Progenitor cell of endocrine pancreas (in vitro differentiated cells): ENCODE measurements around the gene ATG13. TPM values are rescaled to one million over a fixed set of nuclear protein-coding genes. Genes with fewer than 3 reads are reported as not detected.

Experiments used
- DNase-seq: peaks from one replicate; pipeline ENCODE4 v3.0.0; 2021; ENCODE audit warnings: low spot score; ENCODE audit not compliant: unreplicated experiment
- H3K27ac Mint-ChIP-seq: 2 replicates; pipeline ENCODE4 v1.8.0; 2021; ENCODE audit warnings: mild to moderate bottlenecking, moderate library complexity, mixed read lengths
- H3K27me3 Mint-ChIP-seq: 2 replicates; pipeline ENCODE4 v1.8.0; 2021; ENCODE audit warnings: mixed read lengths
- H3K36me3 Mint-ChIP-seq: 2 replicates; pipeline ENCODE4 v1.8.0; 2022; ENCODE audit warnings: mixed read lengths; ENCODE audit not compliant: insufficient read depth
- H3K4me1 Mint-ChIP-seq: 2 replicates; pipeline ENCODE4 v1.8.0; 2021; ENCODE audit warnings: low read depth, mixed read lengths
- H3K4me3 Mint-ChIP-seq: 2 replicates; pipeline ENCODE4 v1.8.0; 2021; ENCODE audit warnings: low read depth, mild to moderate bottlenecking, moderate library complexity, mixed read lengths
- H3K9me3 Mint-ChIP-seq: 2 replicates; pipeline ENCODE4 v1.8.0; 2021; ENCODE audit warnings: low read depth, mixed read lengths
- CTCF ChIP-seq: fragments of 200-600 bp; sonication (generic); IDR thresholded peaks from one replicate; pipeline ENCODE4 v1.5.0; 2021; ENCODE audit warnings: antibody characterized with exemption, mild to moderate bottlenecking; ENCODE audit not compliant: unreplicated experiment
- total RNA-seq: library from RNA; stranded (reverse); gene quantifications from 2 replicates; pipeline ENCODE4 v1.2.1, GENCODE V29; 2021

ATG13 gene
- total RNA-seq, 1 donor from 2014 or later: 69.8 TPM

DNA sequence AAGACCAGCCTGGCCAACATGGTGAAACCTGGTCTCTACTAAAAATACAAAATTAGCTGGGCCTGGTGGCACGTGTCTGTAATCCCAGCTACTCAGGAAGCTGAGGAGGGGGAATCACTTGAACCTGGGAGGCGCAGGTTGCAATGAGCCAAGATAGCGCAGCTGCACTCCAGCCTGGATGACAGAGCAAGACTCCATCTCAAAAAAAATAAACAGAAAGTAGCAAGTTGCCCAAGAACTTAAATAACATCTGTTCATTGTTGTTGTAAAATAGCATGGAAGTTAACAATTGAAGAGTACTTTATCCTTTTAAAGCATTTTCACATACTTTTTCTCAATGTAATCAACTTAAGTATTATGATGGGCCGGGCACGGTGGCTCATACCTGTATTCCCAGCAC lies 29.2 kb upstream of the ATG13 start:
- Mint-ChIP-seq H3K4me1 (peaks cover 24% of the 10 kb centered on the region), H3K27ac (no peak overlapping the region), H3K27me3 (no peaks in the 10 kb centered on the region), H3K4me3 (no peak overlapping the region), H3K9me3 (no peaks in the 10 kb centered on the region), H3K36me3 (no peaks in the 10 kb centered on the region)
- no peak for DNase-seq
- TF ChIP-seq CTCF: no peak

DNA sequence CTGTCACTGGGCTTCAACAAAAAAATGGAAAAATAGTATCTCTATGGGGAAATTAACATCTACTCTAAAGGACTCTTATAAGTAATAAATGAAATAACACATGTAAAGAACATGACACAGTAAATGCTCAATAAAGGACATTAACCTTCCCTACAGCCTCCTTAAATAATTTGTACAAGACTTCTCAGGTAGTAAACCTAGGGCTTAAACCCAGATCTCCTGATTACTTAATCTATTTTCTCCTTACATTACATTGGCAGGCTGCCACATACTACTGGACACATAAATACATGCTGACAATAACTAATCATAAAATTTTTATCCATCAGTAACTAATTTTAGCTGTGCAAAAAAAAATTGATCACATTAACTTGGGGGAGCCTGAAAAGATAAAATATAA lies 28.4 kb upstream of the ATG13 start:
- DNase-seq: no peak
- Mint-ChIP-seq H3K4me3 (no peak overlapping the region), H3K27ac (no peak overlapping the region), H3K36me3 (no peaks in the 10 kb centered on the region), H3K27me3 (no peaks in the 10 kb centered on the region), H3K9me3 (no peaks in the 10 kb centered on the region), H3K4me1 (peaks cover 27% of the 10 kb centered on the region)
- no peak for TF ChIP-seq CTCF

DNA sequence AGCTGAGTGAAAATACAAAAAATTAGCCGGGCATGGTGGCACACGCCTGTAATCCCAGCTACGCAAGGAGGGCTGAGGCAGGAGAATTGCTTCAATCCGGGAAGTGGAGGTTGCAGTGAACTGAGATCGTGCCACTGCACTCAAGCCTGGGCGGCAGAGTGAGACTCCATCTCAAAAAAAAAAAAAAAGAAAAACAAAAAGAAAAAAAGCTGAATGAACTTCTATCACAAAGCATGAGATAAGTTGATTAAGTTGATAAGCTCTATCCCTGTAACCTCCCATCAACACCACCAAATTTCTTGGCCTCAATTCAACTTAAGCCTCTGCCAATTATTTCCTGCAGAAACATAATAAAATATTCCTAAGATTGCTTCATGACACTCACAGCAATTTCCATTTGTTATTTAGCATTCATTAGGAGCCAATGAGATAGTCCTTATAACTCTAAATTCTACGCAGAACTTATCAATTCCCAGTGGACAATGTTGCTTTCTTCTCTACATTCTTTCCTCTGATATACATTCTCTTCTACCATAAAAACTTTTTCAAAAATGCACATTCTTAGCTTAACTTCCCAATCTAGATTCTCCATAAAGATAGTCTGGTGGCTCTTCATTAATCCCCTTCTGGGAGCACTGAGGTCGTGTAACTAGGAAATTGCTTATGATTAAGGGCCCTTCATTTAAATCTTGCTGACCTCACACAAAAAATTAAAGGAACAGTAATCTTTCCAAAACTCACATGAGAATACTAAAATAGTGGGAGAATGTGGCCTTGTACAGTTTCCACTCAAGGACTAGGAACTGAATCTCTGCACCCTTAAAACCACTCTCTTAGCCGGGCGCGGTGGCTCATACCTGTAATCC lies 26.4 kb upstream of the ATG13 start:
- H3K9me3 Mint-ChIP-seq: no peaks in the 10 kb centered on the region
- no peaks in the 10 kb centered on the region for H3K27me3 Mint-ChIP-seq
- H3K36me3 Mint-ChIP-seq: no peaks in the 10 kb centered on the region
- H3K27ac Mint-ChIP-seq: peak overlapping the region; percentile 38
- H3K4me1 Mint-ChIP-seq: peaks cover 29% of the 10 kb centered on the region
- DNase-seq: no peak
- H3K4me3 Mint-ChIP-seq: peak overlapping the region; percentile 33
- no peak for TF ChIP-seq CTCF

DNA sequence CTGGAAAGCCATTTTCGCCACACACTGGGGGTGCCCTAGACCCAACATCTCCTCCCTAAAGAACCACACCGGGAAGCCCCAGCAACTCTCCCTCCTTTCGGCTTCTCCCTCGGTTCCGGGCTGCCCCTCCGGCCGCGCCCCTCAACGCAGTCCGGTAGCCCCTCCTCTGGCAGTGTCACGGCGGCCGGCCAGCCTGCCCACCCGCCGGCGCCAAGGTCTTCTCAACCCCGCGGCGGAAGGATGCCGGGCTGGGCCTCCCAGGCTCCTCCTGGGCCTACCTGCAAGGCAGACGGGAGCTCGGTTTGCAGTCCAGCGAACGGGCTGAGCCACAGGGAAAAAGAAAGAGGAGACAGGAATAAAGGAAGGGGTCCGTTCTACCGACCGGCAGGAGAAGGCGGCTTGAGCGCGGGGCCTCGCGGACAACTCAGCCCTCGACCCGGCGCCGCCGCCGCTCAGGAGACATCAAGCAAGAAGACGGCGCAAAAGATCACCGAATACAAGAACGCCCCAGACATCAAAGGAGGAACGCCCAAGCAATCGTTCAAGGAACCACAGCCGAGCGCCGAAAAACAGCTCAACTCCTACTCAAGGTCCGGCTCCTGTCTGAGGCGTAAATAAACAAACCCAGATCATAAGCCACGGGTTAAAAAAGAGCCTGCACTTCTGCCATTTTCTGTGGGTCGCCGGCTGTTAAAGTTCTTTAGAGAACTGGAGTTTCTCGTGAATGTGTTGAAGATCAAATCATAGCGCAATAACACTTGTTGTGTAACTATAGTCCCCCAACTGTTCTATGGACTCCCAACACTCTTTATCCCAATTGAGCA lies 23.6 kb upstream of the ATG13 start, which contains the start of gene AMBRA1:
Gene AMBRA1 (minus strand): TSS at position 474 of the 824 bp plus-strand sequence. CDS start 45,643 bp downstream, outside the sequence.
- H3K27me3 Mint-ChIP-seq: no peaks in the 10 kb centered on the region
- H3K9me3 Mint-ChIP-seq: no peaks in the 10 kb centered on the region
- no peak for TF ChIP-seq CTCF
- H3K4me1 Mint-ChIP-seq: peaks cover 30% of the 10 kb centered on the region
- peak; percentile 72 for DNase-seq
- H3K4me3 Mint-ChIP-seq: peak within 1 kb of the TSS; percentile 94
- no peaks in the 10 kb centered on the region for H3K36me3 Mint-ChIP-seq
- peak within 1 kb of the TSS; percentile 98 for H3K27ac Mint-ChIP-seq

GRCh38 chr11:46594374-46594700 lies 23.0 kb upstream of the ATG13 start:
- Mint-ChIP-seq H3K27me3 (no peaks in the 10 kb centered on the region), H3K4me3 (peak overlapping the region; percentile 94), H3K27ac (peak overlapping the region; percentile 98), H3K4me1 (peaks cover 29% of the 10 kb centered on the region), H3K9me3 (no peaks in the 10 kb centered on the region), H3K36me3 (no peaks in the 10 kb centered on the region)
- no peak for TF ChIP-seq CTCF
- no peak for DNase-seq
